ENCODE data around the gene MAPKAPK2.

The MAPKAPK2 gene

GRCh38 chr1:206783506-206783905 is 98.8 kb downstream of the MAPKAPK2 start:
- DNase-seq: no peak

Data from OCI-M1 (cell line).